CD4-positive, alpha-beta T cell treated with Interleukin-6 at 100 ng/mL for 8 hours (primary cell): ENCODE data around the gene PCDHGA2.
"Not testable (repeated sequence)": the region's sequence is repeated elsewhere in the genome, so short reads cannot be mapped to it uniquely, and the experiment has no call there.

ENCODE experiments used
- DNase-seq: peaks from one replicate; pipeline ENCODE4 v3.0.0-alpha.2; 2020; ENCODE audit warnings: mixed read lengths, low spot score

PCDHGA2 gene

DNA sequence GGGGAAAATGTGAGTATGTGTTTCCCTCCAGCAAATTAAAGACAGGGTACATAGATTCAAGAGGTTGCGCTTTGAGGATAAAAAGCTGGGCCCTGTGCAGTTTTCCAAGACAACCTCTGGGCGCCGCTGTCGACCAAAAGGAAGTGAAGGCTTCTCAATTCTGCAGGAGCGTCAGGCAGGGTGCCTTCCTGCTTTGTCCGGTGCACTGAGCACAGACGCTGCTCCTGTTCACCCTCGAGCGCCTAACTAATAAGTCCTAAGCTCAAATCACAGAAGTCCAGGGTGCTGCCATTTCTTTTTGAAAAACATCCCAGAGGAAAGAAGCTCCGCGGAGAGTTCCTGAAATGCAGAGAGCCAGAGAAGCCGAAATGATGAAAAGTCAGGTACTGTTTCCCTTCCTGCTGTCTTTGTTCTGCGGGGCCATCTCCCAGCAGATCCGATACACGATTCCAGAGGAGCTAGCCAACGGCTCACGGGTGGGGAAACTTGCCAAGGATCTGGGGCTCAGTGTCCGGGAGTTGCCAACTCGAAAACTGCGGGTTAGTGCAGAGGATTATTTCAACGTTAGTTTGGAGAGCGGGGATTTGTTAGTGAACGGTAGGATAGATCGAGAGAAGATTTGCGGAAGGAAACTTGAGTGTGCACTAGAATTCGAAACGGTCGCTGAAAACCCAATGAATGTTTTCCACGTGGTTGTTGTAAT lies 11.5 kb downstream of the PCDHGA2 start, which contains the start of gene PCDHGB1:
Gene PCDHGB1 (plus strand): TSS at position 183 of the 703 bp plus-strand sequence. CDS start 162 bp downstream, at position 345.
- no peak for DNase-seq

DNA sequence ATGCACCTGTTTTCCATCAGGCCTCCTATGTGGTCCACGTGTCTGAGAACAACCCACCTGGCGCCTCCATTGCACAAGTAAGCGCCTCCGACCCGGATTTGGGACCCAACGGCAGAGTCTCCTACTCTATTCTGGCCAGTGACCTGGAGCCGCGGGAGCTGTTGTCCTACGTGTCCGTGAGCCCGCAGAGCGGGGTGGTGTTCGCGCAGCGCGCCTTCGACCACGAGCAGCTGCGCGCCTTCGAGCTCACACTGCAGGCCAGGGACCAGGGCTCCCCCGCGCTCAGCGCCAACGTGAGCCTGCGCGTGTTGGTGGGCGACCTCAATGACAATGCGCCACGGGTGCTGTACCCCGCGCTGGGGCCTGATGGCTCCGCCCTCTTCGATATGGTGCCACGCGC lies 13.0 kb downstream of the PCDHGA2 start:
- no peak for DNase-seq

DNA sequence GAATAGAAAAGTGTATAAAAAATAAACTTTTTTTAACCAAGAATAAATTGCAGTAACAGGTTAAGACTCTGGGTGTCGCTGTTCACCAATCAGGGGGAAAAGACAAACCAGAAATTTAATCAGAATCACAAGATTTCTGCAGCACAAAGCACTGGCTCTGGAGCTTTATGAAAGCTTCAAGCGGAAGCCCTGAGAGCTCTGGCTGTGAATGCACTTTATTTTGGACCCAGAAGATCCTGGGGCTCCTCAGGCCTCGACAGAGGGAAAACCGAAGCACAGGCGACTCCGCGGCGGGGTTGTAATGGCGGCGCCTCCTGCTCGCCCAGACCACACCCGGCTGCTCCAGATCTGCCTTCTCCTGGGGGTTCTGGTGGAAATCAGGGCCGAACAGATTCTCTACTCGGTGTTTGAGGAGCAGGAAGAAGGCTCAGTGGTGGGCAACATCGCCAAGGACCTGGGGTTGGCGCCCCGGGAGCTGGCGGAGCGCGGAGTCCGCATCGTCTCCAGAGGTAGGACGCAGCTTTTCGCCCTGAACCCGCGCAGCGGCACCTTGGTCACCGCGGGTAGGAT lies 16.4 kb downstream of the PCDHGA2 start, which contains the start of gene PCDHGA4:
Gene PCDHGA4 (plus strand): TSS at position 122 of the 570 bp plus-strand sequence. CDS start 87 bp downstream, at position 209.
- no peak for DNase-seq

DNA sequence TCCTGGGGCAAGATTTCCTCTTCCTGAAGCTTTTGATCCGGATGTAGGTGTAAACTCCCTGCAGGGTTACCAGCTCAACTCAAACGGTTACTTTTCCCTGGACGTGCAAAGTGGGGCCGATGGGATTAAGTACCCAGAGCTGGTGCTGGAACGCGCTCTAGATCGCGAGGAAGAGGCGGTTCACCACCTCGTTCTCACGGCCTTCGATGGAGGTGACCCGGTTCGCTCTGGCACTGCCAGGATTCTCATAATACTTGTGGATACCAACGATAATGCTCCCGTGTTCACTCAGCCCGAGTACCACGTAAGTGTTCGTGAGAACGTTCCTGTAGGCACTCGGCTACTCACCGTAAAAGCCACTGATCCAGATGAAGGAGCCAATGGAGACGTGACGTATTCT lies 17.1 kb downstream of the PCDHGA2 start:
- DNase-seq, result no peak

DNA sequence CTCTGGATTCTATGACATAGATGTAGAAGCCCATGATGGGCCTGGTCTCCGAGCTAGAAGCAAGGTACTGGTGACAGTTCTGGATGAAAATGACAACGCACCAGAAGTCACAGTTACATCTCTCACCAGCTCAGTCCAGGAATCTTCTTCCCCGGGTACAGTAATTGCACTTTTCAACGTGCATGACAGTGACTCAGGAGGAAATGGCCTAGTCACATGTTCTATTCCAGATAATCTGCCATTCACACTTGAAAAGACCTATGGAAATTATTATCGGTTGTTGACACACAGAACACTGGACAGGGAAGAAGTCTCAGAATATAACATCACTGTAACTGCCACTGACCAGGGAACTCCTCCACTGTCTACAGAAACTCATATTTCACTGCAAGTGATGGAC lies 17.6 kb downstream of the PCDHGA2 start:
- no peak for DNase-seq

DNA sequence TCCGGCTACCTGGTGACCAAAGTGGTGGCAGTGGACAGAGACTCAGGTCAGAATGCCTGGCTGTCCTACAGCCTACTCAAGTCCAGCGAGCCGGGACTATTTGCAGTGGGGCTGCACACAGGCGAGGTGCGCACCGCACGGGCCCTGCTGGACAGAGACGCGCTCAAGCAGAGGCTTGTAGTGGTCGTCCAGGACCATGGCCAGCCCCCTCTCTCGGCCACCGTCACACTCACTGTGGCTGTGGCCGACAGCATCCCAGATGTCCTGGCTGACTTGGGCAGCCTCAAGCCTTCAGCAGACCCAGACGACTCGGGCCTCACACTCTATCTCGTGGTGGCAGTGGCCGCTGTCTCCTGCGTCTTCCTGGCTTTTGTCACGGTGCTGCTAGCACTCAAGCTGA lies 18.4 kb downstream of the PCDHGA2 start:
- DNase-seq, result no peak

DNA sequence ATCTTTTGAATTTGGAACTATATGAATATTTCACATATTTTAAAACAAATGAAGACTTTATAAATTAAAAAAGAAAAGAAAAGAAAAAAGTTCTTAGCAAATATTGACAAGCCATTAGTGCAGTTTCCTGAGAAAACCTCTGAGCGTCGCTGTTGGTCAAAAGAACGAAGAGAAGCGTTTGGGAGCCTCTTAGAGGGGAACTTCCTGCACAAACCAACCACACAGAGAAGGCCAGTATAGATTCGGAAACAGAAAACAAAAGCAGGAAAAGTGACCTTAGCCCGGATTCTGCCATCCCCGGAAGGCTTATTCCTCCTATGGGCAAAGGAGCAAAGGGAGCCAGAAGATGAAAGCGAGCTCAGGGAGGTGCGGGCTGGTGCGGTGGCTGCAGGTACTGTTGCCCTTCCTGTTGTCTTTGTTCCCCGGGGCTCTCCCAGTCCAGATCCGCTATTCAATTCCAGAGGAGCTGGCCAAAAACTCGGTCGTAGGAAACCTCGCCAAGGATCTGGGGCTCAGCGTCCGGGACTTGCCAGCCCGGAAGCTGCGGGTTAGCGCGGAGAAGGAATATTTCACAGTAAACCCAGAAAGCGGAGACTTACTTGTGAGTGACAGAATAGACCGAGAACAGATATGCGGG lies 21.3 kb downstream of the PCDHGA2 start, which contains the start of gene PCDHGB2:
Gene PCDHGB2 (plus strand): TSS at position 205 of the 637 bp plus-strand sequence. CDS start 142 bp downstream, at position 347.
- no peak for DNase-seq

DNA sequence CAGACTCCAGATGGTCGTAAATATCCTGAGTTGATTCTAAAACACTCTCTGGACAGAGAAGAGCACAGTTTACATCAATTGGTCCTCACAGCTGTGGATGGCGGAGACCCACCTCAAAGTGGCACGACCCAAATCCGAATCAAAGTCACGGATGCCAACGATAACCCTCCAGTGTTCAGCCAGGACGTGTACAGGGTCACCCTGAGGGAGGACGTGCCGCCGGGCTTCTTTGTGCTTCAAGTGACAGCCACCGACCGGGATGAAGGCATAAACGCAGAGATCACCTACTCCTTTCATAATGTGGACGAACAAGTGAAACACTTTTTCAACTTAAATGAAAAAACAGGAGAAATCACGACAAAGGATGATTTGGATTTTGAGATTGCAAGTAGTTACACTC lies 22.1 kb downstream of the PCDHGA2 start:
- no peak for DNase-seq

DNA sequence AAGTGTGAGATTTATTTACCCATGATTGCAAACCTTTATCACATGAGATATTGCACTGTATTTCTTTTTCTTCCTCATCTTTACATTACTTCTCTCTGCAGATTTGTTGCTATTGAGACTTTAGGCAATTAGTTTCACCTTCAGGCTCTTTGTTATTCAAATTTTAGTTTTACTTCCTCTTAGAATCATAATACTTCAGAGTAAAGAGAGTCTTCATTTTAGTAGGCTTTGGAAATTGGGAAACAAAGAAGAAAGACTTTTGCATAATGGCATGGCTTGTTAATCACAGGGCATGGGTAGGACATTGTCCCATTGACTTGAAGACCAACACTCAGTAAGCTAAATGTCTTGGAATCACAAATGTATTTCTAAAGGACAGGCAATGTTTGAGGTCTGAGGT lies 24.2 kb downstream of the PCDHGA2 start:
- no peak for DNase-seq

DNA sequence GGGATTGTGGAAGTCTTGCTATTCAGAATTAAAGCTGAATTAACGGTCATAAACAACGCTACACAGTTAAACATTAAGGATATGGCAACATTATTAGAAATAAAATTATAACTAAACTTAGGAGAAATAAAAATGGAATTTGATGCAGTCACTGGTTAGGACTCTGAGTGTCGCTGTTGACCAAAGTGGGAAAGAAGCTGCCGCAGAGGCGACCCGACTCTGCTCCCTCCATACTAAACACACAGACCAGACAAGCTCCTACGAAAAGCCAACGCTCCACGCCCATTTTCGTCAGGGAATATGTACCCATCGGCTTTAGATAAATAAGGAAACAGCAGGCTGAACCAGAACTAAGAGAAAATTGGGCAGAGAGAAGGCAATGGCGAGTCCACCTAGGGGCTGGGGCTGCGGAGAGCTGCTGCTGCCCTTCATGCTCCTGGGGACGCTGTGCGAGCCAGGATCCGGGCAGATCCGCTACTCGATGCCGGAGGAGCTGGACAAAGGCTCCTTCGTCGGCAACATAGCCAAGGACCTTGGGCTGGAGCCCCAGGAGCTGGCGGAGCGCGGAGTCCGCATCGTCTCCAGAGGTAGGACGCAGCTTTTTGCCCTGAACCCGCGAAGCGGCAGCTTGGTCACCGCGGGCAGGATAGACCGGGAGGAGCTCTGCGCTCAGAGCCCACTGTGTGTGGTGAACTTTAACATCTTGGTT lies 25.5 kb downstream of the PCDHGA2 start, which contains the start of gene PCDHGA5:
Gene PCDHGA5 (plus strand): TSS at position 211 of the 709 bp plus-strand sequence. CDS start 169 bp downstream, at position 380.
- DNase-seq, result no peak

DNA sequence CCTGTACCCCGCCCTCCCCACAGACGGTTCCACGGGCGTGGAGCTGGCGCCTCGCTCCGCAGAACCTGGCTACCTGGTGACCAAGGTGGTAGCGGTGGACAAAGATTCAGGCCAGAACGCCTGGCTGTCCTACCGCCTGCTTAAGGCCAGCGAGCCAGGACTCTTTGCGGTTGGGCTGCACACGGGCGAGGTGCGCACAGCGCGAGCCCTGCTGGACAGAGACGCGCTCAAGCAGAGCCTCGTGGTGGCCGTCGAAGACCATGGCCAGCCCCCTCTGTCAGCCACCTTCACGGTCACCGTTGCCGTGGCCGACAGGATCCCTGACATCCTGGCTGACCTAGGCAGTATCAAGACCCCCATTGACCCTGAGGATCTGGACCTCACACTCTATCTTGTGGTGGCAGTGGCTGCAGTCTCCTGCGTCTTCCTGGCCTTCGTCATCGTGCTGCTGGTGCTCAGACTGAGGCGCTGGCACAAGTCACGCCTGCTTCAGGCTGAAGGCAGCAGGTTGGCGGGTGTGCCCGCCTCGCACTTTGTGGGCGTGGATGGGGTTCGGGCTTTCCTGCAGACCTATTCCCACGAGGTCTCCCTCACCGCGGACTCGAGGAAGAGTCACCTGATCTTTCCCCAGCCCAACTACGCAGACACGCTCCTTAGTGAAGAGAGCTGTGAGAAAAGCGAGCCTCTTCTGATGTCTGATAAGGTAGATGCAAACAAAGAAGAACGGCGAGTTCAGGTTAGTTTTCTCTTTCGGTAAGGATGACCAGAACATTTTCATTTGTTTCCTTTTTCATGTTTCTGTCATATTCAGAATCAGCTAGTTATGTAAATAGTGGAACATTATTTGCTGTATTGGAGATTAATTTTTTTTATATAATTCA lies 27.7 kb downstream of the PCDHGA2 start:
- no peak for DNase-seq

DNA sequence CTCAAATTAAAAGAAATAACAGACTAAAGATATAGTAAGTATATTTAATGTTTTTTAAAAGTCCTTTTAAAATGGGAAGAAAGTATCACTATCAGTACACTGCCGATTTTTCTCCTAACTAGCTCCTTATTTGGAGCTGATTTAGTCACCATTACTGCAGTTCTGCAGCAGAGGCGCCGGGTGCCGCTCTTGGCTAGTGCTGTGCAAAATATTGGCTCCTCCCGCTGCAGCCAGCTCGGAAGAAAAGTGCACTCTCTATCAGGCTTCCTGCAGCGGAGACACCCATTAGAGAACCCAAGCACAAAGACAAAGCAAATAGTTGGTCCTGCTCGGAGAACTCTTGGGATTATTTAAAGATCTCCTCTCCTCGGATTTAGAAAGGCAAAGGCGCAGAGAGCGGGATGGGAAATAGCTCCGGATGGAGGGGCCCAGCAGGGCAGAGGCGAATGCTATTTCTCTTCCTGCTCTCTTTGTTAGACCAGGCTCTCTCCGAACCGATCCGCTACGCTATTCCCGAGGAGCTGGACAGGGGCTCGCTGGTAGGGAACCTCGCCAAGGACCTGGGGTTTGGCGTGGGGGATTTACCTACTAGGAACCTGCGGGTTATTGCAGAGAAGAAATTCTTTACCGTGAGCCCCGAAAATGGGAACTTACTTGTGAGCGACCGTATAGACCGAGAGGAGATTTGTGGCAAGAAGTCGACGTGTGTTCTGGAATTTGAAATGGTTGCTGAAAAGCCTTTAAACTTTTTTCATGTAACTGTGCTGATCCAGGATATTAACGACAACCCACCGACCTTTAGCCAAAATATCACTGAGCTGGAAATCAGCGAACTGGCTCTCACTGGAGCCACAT lies 31.7 kb downstream of the PCDHGA2 start, which contains the start of gene PCDHGB3:
Gene PCDHGB3 (plus strand): TSS at position 249 of the 855 bp plus-strand sequence. CDS start 153 bp downstream, at position 402.
- no peak for DNase-seq

DNA sequence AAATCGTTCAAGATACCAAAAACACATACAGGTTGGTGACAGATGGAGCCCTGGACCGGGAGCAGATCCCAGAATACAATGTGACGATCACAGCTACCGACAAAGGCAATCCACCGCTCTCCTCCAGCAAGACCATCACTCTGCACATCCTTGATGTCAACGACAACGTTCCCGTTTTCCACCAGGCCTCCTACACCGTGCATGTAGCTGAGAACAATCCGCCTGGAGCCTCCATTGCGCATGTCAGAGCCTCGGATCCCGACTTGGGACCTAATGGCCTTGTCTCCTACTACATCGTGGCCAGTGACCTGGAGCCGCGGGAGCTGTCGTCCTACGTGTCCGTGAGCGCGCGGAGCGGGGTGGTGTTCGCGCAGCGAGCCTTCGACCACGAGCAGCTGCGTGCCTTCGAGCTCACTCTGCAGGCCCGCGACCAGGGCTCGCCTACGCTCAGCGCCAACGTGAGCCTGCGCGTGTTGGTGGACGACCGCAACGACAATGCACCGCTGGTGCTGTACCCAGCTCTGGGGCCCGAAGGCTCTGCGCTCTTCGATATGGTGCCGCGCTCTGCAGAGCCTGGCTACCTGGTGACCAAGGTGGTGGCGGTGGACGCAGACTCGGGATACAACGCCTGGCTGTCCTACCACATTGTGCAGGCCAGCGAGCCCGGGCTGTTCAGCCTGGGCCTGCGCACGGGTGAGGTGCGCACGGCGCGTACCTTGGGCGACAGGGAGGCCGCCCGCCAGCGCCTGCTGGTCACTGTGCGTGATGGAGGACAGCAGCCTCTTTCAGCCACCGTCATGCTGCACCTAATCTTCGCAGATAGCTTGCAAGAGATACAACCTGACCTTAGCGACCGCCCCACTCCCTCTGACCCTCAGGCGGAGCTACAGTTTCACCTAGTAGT lies 33.3 kb downstream of the PCDHGA2 start:
- DNase-seq, result no peak

DNA sequence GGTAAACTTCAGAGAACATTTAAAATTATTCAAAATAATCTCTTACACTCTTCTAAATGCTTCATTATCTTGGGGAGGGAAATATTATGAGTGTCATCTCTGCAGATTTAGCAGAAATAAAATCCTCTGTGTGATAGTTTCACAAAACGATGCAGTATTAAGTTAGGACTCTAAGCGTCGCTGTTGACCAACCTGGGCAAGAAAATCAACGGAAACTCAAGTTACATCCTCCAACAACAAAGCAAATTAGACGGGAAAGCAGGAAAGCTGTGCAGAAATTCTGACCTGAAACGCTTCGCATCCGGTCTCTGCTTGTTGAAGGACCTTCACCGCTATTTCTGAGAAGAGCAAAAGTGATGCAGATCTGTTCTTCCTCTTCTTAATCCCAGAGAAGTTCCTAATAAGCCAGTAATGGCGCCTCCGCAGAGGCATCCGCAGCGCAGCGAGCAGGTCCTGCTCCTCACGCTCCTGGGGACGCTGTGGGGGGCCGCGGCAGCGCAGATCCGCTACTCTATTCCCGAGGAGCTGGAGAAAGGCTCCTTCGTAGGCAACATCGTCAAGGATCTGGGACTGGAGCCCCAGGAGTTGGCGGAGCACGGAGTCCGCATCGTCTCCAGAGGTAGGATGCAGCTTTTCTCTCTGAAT lies 35.2 kb downstream of the PCDHGA2 start, which contains the start of gene PCDHGA6:
Gene PCDHGA6 (plus strand): TSS at position 219 of the 645 bp plus-strand sequence. CDS start 193 bp downstream, at position 412.
- no peak for DNase-seq

DNA sequence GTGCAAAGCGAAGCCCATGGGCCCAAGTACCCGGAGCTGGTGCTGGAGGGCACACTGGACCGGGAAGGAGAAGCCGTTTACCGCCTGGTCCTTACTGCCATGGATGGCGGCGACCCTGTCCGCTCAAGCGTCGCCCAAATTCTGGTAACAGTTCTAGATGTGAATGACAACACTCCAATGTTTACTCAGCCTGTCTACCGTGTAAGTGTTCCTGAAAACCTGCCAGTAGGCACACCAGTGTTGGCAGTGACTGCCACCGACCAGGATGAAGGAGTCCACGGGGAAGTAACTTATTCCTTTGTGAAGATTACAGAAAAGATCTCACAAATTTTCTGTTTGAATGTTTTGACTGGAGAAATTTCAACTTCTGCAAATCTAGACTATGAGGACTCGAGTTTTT lies 36.1 kb downstream of the PCDHGA2 start:
- DNase-seq, result no peak

DNA sequence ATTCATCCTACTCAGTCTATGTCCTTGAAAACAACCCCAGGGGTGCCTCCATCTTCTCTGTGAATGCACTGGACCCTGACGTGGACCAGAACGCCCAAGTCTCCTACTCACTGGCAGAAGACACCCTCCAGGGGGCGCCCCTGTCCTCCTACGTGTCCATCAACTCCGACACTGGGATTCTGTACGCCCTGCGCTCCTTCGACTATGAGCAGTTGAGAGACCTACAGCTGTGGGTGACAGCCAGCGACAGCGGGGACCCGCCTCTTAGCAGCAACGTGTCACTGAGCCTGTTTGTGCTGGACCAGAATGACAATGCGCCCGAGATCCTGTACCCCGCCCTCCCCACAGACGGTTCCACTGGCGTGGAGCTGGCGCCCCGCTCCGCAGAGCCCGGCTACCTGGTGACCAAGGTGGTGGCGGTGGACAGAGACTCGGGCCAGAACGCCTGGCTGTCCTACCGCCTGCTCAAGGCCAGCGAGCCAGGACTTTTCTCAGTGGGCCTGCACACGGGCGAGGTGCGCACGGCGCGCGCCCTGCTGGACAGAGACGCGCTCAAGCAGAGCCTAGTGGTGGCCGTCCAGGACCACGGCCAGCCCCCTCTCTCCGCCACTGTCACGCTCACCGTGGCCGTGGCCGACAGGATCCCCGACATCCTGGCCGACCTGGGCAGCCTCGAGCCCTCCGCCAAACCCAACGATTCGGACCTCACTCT lies 37.0 kb downstream of the PCDHGA2 start:
- not testable (repeated sequence) for DNase-seq

DNA sequence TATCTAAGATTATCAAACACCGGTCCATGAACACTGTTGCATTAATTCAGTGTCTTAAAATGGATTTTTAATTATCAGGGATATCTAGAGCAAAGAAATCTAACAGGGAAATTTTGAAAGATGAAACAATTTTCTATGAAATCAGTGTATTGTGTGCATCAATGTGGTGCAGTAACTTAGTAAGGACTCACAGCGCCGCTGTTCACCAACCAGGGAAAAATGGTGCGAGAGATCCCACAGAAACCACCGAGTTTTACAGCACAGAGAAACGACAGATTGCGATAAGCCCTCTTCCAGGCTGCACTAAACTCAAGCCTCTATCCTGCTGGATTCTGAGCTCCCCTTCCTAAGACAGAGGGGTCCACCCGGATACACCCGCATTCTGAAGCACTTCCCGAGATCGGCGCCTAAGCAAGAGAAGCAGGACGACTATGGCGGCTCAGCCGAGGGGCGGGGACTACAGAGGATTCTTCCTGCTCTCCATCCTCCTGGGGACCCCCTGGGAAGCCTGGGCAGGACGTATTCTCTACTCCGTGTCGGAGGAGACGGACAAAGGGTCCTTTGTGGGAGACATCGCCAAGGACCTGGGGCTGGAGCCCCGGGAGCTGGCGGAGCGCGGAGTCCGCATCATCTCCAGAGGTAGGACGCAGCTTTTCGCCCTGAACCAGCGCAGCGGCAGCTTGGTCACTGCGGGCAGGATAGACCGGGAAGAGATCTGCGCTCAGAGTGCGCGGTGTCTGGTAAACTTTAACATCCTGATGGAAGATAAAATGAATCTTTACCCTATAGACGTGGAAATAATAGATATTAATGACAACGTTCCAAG lies 44.1 kb downstream of the PCDHGA2 start, which contains the start of gene PCDHGA7:
Gene PCDHGA7 (plus strand): TSS at position 274 of the 826 bp plus-strand sequence. CDS start 158 bp downstream, at position 432.
- DNase-seq, result no peak
